ENCODE results near the gene KANSL3.

GRCh38 chr2:96655526-96655925 is 17.4 kb upstream of the KANSL3 start:
- TF ChIP-seq CTCF (IDR thresholded peaks at IDR 0.05) (no peak), ZFX (IDR thresholded peaks at IDR 0.05; ENCODE audit: borderline replicate concordance) (no peak)
